COLO829 (cell line): ENCODE data around the gene ARID3B.
"Not testable (repeated sequence)": the region's sequence is repeated elsewhere in the genome, so short reads cannot be mapped to it uniquely, and the experiment has no call there.

Experiments used
- DNase-seq: peaks from one replicate; pipeline ENCODE4 v3.0.0; 2012; ENCODE audit warnings: low spot score

Gene ARID3B

DNA sequence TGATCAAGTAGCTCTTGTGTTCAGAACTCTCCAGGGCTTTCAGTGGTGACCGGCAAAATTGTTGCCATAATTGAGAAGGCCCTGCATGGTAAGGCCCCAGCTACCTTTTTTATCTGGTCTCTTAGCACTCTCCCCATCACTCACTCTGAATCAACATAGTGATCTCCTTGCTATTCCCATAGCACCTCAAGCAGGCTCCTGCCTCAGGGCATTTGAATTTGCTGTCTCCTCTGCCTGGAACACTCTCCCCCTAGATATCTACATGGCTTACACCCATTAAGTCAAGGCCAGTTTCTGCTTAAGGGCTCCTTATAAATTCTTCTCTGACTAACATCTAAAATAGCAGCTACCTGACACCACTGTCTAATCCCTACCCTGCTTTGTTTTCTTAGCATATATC lies 3.3 kb upstream of the ARID3B start:
- no peak for DNase-seq

DNA sequence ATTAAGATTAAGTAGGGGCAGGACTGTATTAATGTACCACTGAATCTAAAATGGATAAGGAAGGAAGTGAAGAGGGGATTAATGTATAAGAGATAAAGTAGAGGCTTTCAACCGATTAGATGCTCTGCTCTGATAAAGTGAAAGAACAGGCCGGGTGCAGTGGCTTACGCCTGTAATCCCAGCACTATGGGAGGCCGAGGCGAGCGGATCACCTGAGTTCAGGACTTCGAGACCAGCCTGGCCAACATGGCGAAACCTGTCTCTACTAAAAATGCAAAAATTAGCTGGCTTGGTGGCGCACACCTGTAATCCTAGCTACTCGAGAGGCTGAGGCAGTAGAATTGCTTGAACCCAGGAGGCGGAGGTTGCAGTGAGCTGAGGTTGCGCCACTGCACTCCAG lies 1.5 kb upstream of the ARID3B start:
- not testable (repeated sequence) for DNase-seq

DNA sequence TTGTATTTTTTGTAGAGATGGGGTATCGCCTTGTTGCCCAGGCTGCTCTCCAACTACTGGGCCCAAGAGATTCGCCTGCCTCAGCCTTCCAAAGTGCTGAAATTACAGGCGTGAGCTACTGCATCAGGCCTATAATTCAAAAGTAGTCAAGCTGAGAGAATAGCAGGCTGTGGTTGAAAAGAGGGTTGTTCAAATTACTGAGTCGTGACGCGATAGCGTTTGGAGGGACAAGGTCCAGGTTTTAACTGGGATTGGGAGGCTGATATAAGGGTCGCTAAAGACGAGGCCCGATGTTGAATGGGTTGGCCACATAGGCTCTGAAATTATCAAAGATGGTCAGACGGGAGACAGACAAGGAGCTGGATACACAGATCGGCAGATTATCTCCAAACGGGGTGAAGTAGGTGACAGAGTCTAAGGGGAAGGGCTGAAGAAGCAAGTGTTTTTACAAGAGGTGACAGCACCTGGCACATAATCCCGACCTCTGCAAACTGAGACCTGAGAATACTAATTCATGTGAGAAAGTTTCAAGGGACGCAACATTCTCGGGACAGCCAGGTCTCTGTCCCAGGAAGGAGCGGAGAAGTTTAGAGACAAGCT lies 759 bp upstream of the ARID3B start:
- DNase-seq: no peak

DNA sequence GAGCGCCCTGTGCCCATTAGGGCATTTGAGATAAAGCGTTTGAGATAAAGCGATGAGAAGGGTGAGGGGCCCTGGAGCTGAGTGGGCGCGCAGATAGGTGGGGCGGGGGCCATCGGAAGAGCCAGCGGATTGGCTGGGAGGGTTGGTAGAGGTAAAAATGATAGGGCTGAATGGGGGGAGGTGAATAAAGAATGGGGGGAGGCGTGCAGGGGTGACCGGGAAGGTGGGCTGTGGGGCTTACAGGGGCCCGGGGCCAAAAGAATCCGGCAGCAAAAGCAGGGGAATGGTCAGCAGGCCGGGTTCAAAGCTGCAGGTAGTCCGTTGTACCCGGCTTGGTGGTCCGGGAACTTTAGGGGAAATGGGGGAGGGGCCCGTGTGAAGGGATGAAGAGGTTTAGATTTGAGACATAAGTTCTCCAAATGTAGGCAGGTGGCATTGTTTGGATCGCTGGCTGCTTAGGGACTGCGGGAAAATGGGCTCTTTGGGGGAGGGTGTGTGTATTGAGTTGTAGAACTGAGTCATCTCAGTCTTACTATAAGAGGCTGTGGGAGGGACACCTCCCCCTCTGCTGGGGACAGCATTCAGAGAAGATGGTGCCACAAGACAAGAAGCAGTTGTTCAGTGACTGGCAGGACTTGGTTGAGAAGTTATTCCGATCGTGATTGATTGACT lies 610 bp downstream of the ARID3B start:
- no peak for DNase-seq

DNA sequence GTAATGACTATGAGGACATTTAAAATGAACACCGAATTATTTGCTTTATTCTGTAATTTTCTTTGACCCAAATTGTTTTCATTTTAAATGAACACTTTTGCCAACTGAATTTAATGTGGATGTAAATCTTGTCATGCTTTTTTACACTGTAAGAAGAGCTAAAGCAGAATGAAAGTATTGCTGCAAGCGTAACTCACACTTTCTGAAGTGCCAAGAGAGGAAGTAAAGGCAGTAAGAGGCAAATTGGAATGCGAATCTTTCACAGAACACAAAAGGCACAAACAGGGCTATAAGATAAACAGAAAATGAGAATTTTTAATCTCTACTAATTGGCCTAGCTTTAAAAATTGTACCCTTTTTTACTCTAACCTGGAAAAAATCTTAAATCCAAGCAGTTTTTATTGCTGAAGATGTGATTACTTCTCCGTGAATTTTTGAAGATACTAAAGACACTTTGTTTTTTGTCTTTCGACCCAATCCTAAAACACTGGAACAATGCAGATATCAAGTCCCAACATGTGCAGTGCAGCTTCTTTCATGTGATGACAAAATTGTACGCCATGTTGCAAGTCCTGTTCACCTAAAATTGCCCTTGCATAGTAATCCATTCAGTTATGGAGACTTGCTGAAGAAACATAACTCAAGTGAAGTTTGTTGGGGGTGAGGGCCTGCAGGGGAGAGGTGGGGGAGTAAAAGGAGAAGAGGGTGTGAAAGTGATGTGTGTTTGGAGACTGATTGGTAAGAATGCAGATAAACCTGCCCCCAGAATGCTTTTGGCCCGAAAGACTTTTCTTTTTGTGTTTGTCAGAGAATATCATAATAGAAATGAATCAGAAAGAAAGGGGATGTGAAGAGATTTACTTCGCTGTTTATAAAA lies 1.4 kb downstream of the ARID3B start:
- DNase-seq: no peak

DNA sequence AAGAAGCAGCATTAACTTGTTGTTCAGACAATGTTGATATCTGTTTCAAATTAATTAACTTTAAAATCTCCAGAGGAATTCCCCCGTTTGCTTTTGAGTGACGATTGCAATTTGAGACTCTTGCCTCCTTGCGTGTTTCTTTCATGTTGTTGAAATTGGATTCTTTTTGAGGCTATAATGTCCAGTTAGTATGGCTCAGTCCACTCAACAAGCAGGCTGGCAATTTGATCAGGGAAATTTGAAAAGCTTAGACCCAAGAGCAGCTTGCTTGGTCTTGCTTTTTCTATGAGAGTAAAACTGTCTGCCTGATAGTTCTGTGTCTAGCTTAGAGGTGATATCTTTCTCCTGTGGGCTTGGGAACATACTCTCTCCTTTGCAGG lies 2.0 kb downstream of the ARID3B start:
- no peak for DNase-seq

DNA sequence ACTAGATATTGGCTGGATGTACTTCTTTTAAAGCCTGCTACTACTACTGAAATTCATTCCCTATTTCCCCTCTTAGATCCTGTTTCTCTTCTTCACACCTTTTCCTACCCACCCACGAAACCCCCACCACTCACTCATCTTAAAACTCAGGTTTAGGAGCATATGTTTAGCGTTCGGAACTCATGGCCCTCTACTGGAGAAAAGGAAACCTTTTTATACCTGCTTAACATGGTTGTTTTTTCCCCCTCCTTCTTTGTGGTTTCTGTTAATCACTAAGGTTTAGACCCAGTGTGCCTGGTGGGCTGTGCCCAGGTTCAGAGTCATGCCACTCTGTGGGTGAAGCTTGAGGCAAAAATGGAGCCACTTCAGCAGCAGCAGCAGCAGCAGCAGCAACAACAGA lies 2.6 kb downstream of the ARID3B start:
- DNase-seq: no peak

DNA sequence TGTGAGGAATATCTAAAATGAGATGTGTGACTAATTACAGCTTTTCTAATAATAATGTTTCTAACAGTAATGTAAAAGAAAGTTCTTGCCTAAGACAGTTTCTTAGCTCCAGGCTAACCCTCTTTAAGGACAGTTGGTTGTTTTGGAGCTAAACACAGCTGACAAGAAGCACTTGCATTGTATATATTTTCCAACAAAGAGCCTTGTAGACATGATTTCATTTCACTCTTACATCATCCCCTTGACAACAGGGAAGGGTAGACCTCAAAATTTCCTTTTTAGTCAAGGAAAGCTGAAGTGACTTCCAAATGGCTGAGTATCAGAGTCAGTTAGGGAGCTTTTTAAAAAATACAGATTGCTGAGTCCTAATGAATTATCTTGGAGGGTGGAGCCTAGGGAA lies 4.1 kb downstream of the ARID3B start:
- DNase-seq: no peak

DNA sequence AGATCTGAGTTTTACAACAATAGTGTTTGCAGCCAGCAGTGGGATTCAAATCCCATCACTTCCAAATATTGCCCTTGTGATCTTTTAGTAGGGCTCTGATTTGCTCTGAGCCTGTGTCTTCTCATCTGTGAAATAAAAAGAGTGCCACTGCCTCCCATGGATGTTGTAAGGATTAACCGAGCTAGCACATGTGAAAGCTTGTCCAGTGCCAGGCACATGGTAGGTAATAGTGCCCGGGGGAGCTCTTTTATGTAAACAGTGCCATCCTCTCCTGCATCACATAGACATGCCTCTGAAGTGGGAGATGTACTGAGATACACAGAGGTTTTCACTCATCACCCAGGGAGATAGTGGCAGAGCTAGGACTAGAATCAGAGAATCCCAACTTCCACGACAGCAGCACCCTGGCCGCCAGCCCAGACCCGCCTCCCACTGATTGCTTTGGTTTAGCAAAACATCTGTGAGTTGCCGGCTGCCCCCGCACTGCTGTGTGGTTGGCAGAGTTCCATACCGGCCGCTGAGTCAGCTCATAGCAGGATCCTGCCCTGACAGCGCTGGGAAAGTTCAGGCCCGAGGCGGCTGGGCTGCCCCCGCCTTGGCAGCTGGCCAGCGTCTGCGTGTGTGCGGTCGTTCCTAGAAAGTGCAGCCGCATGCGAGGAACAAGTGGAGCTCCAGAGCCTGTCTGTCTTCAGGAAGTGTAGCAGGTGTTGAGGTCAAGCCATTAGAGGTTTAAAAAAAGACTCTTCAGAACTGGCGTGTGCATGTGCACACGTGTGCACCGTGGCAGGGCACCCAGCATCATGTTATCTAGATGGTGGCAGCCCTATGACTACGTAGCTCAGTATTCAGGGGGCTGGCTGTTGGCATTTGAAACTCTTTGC lies 5.0 kb downstream of the ARID3B start:
- DNase-seq: peak; percentile 87

DNA sequence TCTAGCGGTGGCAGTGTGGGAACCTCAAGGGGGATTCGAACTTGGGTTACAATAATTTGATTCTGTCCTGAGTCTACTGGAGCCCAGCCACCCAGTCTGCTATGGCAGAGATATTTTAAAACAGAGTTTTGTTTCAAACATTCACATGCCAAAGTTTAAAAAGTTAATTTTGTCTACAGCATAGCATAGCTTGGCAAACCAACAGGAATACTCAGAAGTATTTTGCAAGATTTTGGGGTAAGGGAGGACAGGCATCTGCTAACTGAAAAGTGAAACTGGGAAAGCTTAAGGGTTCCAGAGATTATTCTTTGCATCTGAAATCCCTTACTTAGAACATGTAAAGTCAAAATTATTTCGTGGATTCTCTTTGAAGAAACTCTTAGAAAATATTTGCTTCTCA lies 6.6 kb downstream of the ARID3B start:
- no peak for DNase-seq

DNA sequence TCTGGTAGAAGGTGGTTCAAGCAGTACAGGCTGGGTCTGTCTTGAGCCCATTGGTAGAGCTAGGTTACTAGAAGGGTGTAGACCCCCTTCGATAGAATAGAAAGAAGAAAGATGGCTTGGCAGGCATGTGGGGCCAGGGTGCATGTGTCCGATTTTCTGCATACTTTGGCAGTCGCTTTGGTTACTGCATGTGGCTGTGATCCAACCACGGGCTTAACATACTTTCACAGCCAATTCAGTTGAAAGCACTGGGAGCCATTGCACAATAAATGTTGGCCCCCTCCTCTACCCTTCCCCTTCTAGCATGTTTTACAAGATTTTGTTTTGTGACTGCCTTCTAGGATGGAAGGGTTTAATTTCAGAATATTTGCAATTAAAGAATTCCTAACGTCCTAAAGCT lies 7.2 kb downstream of the ARID3B start:
- no peak for DNase-seq

DNA sequence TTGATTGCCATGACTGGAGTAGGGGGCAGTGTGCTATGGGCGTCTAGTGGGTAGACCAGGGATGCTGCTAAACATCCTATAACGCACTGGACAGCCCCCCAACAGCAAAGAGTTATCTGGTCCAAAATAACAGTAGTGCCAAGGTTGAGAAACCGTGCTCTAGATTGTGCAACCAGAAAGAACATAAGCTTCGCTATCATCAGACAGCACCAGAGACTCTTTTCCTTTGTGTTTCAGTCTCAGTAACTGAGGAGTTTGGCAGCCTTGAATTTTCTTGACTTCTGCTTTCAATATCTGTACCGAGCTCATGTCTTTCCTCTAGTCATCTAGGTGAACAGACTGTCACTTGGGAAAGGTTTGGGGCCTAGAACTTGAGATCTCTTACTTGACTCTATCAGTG lies 8.8 kb downstream of the ARID3B start:
- no peak for DNase-seq

DNA sequence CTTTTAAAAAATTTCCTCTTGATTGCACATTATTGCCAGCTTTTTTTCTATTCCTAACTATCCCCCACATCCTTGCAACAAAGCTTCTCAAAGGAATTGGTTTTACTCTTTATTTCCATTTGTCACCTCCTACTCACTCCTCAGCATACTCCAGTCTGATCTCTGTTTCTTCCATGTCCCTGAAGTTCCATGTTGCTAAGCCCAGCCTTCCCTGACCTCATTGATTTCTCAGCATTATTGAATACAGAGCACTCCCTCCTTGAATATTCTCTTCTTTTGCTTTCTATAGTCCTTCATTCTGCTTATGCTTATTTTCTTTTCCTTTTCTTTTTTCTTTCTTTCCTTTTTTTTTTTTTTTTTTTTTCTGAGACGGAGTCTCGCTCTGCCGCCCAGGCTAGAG lies 10.7 kb downstream of the ARID3B start:
- DNase-seq: no peak

DNA sequence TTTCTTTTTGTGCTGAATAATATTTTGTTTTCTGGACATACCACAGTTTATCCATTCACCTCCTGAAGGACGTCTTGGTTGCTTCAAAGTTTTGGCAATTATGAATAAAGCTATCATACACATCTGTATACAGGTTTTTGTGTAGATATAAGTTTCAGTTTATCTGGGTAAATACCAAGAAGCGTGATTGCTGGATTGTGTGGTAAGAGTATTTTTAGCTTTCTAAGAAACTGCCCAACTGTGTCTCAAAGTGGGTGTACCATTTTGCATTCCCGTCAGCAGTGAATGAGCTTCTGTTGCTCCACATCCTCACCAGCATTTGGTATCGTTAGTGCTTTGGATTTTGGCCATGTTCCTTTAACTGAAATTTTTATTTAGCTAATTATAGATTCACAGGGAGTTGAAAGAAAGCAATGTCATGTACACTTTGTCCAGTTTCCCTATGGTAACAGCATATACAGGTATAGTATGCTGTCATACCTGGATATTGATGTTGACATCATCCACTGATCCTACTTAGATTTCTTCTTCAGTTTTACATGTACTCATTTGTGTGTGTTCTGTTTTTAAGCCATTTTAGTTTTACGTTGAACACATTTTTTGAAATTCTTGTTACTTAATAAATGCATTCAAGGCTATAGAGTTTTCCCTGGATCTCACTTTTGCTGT lies 11.9 kb downstream of the ARID3B start:
- DNase-seq: no peak

DNA sequence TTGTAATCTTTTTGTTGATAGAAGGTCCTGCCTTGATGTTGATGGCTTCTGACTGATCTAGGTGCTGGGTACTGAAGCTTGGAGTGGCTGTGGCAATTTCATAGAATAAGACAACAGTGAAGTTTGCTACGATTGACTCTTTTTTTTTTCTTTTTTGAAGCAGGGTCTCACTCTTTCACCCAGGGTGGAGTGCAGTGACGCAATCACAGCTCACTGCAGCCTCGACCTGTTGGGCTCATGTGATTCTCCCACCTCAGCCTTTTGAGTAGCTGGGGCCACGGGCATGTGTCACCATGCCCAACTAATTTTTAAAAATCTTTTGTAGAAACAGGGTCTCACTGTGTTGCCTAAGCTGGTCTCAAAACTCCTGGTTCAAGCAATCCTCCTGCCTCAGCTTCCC lies 14.2 kb downstream of the ARID3B start:
- DNase-seq: no peak

DNA sequence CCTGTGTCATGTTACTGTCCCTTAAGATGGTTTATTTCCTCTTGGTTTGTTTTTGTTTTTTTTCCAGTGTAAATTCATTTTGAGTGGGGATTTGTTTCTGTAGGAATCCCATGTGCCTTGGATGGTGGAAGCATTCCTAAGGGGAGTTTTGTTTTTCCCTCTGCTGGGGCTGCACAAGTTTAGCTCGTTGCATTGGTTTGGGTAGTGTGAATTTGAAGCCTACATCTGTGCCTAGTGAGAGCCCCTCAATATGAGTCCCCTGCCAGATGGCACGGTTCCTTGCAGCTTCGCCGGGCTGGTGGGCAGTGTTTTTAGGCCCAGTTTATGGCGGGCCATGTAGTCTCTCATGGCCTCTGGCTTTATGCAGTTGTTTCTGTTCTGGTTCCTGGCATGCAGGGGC lies 17.7 kb downstream of the ARID3B start:
- DNase-seq: no peak

DNA sequence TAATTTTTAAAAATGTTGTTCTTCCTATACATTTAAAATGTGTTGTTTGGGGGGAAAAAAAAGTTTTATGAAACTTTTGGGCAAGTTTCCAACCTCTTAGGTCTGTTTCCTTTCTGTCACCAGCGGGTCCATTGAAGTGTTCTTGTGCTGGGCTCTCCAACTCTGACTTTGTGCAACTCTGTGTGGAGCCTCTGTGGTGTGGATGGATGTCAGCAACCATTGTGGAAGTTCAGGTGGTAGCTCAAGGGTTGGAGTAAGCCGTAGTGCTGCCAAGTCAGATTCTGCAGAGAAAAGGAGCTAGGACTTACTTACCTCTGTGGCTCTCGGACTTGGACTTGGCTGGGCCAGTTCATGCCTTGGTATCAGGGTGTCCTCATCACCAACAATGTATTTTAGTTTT lies 22.4 kb downstream of the ARID3B start:
- DNase-seq: no peak

DNA sequence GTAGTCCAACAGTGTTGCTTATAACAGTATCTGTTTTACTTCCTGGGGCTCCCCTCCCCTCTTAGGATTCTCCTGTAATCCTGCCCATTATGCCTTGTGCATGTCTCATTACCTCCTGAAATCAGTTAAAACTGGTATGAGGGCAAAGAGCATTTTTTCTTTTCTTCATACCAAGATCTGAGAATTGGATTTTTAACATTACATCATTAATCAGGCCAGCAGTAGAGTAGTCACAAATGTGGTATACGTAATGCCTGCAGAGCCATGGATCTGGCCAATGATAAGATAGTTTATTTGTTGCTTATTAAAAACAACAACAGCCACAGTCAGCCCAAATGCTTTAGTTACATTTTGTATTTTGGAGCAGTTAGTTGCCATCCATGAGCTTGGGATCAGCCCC lies 23.2 kb downstream of the ARID3B start:
- DNase-seq: no peak

DNA sequence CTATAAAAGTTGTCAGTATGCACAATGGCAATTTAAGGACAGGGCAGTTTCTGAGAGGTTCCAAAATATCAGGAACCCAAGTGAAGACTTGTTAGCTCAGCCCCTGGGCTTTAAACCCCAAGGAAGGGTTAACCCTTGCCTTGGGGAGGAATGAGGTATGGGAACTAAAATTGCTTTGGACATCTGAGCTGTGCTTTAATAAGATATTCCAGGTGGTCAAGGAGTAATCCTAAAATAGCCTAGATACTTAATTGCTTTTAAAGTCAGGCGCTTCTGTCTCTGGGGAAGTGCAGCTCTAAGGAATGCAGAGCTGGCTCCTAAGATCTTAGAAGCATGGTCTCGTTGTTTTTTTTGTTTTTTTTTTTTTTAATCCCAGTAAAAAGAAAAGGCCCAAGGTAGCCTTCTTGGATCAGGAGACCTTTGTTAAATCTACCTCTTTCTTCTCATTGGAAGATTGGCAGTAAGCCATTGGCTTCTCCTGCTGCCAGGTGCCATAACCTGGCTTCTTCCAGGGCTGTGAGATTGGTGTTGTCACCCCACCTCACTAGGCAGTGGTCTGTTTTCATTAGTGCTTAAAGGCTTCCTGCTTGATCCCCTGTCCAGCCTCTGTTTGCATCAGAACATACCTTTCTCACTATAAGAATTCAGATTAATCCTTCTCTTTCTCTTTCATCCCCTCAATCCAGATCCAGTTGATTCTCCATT lies 24.5 kb downstream of the ARID3B start:
- DNase-seq: no peak

DNA sequence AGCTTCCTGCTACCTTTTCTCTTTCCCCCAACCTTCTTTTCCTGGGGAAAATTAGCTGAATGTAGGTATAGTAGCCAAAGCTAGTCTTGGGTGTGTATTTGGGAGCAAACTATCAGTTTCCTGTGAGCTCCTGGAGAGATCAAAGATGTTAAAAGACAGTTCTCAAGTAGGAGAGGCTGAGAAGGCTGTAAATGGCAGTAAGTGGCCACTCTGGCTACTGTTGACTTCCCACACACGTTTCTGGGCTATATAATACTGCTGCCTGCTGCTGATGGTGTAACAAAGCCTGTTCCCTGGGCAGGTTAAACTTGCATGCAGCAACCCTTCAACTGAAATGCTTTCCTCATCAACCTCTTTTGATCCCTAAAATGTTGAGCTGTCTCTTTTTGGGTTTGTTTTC lies 27.6 kb downstream of the ARID3B start:
- DNase-seq: no peak

DNA sequence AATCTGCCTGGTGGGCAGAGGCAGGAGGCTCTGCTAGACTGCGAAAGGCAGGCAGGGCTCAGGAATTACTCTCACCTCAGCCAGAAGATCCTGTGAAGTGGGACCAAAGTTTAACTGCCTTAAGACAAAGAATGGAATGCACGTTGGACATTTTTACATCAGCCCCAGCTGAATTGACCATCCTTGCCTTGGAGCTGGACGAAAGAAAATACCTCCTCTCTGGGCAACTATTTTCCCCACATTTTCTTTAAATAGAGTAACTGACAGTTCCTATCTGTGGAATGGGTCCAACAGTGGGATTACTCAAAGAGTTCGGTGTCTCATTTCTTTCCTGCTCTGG lies 28.7 kb downstream of the ARID3B start:
- DNase-seq: no peak
